NOMO-1 (cell line): Measurements from ENCODE around the gene SLC35F4.
"Not testable (repeated sequence)": the region's sequence is repeated elsewhere in the genome, so short reads cannot be mapped to it uniquely, and the experiment has no call there.

Source experiments
- DNase-seq, 2 experiments: peaks; one replicate each; lab custom pipeline; 2025; ENCODE audit not compliant: unreplicated experiment in 2 of 2; lab: John Stamatoyannopoulos, UW

The SLC35F4 gene

GRCh38 chr14:57732463-57733285 is 133.2 kb downstream of the SLC35F4 start:
- DNase-seq = no peak

GRCh38 chr14:57729208-57730187 is 136.4 kb downstream of the SLC35F4 start:
- DNase-seq = no peak

GRCh38 chr14:57725399-57726077 is 140.4 kb downstream of the SLC35F4 start:
- DNase-seq = no peak

GRCh38 chr14:57722141-57722540 is 143.8 kb downstream of the SLC35F4 start:
- not testable (repeated sequence) for DNase-seq

GRCh38 chr14:57714487-57714931 is 151.4 kb downstream of the SLC35F4 start:
- DNase-seq = no peak

DNA sequence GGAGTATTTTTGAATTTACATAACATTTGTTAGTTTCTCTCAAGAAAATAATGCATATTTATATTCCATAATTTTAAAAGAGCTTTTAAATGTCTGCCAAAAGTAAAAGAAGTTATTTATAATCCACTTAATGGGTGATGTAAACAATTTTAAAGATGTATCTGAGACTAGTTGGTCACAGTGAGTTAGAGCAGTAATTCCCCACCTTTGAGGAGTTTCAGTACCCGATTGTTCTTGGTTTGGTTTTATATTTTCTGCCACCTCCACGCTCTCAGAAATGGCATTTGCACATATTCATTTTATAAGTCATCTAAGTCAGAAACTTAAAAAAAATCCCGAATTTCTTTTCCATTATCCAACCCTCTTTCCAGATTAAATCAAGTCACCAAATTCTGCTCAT is 153.2 kb downstream of the SLC35F4 start:
- DNase-seq = no peak

- no peak for DNase-seq
Observed at GRCh38 chr14:57712102-57712501, 153.8 kb downstream of the SLC35F4 start.

DNA sequence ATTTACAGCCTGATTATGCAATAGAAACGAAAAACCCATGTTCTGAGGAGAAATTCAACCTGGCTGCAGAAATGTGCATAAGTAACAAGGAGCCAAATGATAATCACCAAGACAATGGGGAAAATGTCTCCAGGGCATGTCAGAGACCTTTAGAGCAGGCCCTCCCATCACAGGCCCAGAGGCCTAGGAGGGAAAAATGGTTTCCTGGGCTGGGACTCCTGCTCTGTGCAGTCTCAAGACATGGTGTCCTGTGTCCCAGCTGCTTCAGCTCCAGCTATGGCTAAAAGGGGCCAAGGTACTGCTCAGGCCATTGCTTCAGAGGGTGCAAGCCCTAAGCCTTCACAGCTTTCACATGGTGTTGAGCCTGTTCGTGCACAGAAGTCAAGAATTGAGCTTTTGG is 156.0 kb downstream of the SLC35F4 start:
- no peak for DNase-seq

DNA sequence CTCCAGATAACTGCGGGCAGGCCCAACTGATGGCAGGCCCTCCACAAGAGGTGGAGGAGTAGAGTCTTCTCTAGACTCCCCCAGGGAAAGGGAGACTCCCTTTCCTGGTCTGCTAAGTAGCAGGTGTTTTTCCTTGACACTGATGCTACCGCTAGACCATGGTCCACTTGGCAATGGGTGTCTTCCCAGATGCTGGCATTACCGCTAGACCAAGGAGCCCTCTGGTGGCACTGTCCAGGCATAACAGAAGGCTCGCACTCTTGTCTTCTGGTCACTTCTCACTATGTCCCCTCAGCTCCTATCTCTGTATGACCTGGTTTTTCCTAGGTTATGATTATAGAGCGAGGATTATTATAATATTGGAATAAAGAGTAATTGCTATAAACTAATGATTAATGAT is 156.8 kb downstream of the SLC35F4 start:
- DNase-seq = not testable (repeated sequence)

DNA sequence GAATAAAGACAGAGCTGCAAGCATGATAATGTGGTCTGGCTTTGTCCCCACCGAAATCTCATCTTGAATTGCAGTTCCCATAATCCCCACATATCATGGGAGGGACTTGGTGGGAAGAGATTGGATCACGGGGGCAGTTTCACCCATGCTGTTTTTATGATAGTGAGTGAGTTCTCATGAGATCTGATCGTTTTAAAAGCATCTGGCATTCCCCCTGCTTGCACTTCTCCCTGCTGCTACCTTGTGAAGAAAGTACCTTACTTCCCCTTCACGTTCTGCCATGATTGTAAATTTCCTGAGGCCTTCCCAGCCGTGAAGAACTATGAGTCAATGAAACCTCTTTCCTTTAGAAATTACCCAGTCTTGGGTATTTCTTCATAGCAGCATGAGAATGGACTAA is 158.7 kb downstream of the SLC35F4 start:
- no peak for DNase-seq

GRCh38 chr14:57704763-57705162 is 161.1 kb downstream of the SLC35F4 start:
- DNase-seq = no peak

DNA sequence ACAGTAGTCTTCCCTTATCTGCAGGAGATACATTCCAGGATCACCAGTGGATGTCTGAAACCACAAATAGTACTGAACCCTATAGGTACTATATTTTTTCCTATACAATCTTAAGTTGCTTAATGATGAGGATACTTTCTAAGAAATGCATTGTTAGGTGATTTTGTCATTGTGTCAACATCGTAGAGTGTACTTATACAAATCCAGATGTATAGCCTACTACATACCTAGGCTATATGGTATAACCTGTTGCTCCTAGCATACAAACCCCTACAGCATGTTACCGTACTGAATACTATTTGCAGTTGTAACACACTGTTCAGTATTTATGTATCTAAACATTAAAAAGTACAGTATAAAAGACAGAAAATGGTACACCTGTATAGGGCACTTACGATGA is 165.9 kb downstream of the SLC35F4 start:
- no peak for DNase-seq

GRCh38 chr14:57692671-57693070 is 173.2 kb downstream of the SLC35F4 start:
- peak in 1 of 2 experiments; percentile 1 for DNase-seq

GRCh38 chr14:57687416-57687815 is 178.5 kb downstream of the SLC35F4 start:
- DNase-seq = no peak

DNA sequence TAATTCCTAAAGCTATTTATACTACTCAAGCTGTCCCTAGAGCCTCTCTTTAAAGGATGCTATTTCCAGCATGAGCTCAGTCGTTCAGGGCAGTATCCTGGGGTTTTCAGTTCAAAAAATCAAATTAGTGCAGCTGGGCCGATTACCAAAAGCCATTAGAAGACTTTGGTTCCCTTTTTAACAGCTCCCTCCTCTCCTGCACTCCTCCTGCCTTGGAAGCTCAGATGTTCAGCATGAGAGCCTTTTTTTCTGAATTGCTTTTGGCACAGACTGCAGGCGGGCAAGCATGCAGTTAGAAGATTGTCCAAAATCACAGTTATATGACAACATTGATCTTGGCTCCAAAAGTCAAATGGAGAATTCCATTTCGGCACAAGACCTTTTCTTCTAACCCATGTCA is 179.6 kb downstream of the SLC35F4 start:
- no peak for DNase-seq

DNA sequence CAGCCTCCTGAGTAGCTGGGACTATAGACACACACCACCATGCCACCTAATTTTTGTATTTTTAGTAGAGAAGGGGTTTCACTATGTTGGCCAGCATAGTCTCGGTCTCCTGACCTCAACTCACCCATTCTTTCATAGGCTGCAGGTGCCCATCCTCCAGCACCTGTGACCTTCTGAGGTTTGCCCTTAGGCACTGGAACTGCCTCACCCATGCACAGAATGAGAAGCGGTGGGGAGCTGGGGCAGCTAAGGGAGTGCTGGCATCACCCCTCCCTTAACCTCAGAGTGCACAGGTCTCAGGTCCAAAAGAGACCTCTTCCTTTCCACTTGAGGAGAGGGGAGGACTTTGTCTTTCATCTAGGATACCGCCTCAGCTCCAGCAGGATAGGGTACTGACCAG is 194.9 kb downstream of the SLC35F4 start:
- DNase-seq = no peak

- no peak for DNase-seq
Observed at GRCh38 chr14:57660208-57660607, 205.7 kb downstream of the SLC35F4 start.

GRCh38 chr14:57659052-57659451 is 206.8 kb downstream of the SLC35F4 start:
- no peak for DNase-seq

- DNase-seq = no peak
Observed at GRCh38 chr14:57657487-57657886, 208.4 kb downstream of the SLC35F4 start.

DNA sequence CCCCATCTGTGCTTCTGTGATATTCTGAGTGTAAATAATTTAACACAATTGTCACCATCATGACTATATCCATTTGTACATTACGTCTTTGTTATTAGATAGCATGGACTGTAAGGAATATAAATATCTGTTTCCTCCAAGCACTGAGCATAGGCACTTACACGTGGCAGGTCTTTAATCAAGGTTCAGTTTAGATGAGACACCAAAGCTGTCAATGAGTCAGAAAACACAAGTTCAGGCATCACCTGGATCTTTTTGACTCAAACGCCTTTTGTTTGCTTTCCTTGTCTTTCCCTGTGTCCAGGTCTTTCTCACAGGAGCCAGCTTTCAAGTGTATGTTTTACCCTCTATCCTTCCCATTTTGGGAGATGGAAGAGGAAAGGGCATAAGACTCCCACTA is 209.0 kb downstream of the SLC35F4 start:
- DNase-seq = no peak

DNA sequence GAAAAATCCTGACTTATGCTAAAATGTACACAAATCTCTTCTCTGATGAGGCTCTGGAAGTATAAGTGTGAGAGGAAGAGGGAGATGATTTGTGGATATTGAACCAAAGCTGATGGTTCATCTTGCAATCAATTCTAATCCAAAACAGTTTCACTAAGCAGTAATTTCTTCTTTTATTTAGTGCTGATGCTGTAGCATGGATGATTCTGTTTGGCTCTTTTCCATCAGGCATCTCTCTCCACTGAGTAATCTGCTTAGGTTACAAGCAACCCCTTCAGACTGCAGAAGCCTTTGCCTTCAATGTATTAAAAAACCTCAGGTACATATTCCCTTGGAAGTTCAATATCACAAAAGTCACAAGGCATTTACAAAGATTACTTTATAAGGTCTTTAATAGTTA is 213.1 kb downstream of the SLC35F4 start:
- no peak for DNase-seq
